Activated T-helper 1 cell treated with Interleukin-2 at 50 U/mL for 16 hours (primary cell): ENCODE results near the gene MAP1LC3B2.

Source experiments
- DNase-seq: peaks from one replicate; pipeline ENCODE4 v3.0.0-alpha.2; 2020; ENCODE audit warnings: low read depth

The MAP1LC3B2 gene

DNA sequence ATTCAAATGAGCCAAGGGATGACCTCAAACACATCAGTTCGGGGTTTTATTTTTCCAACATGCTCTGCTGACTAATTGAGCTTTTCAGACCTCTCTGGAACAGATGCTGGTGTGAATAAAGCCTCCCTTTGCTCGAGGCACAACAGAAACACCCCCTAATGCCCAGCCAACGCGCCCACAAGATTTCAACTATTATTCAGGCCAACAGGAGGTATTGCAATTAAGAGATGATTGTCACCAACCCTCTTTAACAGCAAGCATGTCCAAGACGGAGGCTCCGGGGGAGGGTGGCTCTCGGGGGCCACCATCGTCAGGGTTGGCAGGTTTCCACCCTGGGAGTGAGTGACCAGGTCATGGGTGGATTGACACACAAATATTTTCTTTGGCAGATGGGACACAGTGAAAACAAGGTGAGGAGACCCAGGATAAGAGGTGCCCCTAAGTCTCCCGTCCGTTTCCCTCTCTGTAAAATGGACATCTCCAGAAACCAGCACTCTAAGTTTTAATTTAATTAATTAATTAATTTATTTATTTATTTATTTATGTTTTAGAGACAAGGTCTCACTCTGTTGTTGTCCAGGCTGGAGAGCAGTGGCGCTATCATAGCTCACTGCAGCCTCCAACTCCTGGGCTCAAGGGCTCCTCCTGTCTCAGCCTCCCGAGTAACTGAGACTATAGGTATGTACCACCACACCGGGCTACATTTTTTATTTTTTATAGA, 56.1 kb downstream of the MAP1LC3B2 start:
- DNase-seq = no peak

DNA sequence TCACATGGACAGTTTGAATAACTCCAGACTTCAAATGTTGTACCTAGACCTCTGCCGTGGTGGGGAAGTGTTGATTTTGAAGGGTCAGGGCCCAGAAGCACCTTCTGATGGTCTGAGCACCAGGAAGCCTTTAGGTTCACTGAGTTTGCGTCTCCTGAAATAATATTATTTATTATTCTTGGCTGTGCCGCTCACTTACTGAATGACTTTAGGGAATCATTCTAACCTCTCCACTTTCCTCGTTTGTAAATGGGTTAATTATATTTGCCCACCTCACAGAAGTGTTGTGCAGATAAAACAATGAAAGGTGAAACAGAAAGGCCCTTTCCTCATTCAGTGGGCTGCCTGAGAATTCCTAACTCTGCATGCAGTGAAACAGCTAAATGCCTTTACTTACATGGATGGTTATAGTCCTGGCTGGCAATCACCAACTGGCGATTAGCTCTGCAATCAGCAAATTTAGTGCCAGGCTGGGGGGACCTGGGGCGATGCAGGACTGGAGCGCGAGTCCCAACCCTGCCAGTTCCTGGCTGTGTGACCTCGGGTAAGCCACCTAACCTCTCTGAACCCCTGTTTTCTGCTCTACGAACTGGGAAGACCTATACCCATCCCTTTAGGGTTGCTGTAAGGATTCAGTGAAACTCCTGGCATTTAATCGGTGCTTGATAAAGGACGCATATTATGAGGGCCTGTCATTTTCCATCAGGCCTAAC, 57.5 kb downstream of the MAP1LC3B2 start:
- no peak for DNase-seq

DNA sequence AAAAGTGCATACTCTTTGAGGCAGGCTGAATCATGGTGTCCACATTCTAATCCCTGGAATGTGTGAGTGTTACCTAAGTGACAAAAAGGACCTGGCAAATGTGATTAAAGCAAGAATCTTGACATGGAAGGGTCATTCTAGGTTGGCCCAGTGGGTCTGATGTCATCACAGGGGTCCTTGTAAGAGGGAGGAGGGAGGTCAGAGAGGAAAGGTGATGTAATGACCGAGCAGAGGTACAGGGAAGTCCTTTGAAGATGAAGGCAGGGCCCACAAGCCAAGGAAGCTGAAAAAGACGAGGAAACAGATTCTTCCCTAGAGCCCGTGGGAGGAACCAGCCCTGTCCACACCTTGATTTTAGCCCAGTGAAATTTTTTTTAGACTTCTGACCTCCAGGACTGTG, 60.1 kb downstream of the MAP1LC3B2 start:
- no peak for DNase-seq

DNA sequence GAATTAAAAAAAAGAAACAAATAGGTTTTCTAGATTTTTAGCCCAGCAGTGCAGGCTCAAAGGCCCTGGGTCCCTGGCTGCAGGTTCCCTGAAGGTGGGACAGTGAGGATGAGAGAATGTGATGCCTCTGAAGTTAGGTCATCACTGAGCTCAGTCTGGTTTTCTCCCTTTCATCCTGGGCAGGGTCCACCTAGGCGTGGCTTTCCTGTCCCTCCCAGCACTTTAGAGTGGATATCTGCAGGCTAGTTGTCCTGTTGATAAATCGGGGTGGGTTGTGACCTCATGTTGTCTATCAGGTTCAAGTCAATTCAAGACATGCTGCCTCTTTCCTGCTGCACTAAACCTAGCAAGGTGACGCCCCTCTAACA, 60.9 kb downstream of the MAP1LC3B2 start:
- DNase-seq = no peak

DNA sequence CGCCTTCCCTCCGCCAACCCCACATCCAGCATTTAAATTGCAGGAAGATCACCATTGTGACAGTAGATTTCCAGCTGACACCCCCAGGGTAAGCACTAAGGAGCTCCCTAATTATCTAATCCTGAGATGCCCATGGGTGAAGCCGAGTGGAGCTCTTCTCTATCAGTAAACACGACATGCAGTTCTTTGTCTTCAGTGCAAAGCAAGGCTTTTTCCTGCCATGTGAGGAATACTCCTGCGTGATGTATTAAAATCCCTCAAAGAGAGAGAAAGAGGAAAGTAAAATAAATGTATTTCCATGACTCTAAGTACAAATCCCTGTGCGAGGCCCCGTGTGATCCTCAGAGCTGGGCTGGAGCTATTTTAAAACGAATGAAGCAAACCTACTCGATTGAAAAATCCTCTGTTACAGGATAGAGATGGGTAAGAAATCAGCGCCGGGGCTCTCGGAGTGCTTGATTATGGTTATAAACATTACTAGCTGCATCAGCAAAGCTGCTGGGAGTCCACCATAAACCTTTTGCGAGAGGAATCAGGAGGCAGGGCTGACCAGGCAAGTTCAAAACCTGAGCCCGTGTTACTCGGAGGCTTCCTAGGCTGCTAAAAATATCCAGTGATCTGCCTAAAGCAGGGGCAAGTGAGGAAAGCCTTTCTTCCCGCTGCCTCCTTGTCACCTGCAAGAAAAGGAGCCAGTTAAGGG, 61.5 kb downstream of the MAP1LC3B2 start:
- no peak for DNase-seq

DNA sequence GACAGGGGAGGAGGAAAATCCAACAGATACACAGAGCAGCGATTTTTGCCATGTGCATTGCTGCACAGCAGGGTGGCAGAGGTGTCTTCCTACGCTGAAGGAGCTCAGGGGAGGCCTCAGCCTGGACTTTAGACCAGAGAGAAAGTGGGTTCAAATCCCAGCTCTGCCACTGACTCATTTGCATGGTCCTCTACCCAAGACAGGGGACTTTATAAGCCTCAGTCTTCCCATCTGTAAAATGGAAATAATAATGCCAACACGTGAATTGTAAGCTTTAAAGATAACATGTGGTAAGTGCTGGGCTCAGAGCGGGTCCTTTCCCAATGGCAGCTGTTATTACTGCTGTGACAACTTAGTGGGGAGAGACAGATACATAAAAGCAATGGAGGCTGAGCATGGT, 62.0 kb downstream of the MAP1LC3B2 start:
- no peak for DNase-seq

DNA sequence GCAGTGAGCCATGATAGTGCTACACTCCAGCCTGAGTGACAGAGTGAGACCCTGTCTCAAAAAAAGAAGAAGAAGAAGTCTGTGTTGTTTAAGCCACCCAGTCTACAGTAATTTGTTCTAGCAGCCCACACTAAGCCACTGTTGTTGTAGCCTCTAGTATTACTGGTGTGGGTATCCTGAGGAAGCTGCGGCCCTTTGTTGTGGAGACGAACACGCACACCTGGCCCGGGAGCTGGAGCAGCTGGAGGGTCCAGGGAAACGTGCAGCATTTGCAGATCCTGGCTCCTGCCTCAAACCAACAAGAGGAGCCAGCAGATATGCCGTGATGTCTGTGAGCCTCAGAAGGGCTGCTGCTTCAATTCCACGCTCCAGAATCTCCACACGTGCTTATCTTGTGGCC, 65.3 kb downstream of the MAP1LC3B2 start:
- no peak for DNase-seq

DNA sequence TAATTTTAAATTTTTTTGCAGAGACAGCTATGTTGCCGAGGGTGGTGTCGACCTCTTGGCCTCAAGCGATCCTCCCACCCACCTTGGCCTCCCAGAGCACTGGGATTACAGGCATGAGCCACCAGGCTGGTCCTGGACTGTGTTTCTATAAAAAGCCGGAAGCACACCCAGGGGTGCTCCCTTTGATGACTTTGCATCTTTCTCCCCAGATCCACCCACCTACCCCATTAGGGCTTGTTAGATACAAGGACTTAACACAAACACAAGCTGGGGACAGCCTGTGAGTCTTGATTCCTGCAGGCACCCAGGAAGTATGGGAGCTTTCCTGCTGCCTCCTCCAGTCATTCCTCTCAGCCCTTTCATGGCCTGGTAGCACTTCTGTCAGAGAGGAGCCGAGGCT, 67.0 kb downstream of the MAP1LC3B2 start:
- DNase-seq = no peak
